ENCODE results near the gene RAB9B.

DNA sequence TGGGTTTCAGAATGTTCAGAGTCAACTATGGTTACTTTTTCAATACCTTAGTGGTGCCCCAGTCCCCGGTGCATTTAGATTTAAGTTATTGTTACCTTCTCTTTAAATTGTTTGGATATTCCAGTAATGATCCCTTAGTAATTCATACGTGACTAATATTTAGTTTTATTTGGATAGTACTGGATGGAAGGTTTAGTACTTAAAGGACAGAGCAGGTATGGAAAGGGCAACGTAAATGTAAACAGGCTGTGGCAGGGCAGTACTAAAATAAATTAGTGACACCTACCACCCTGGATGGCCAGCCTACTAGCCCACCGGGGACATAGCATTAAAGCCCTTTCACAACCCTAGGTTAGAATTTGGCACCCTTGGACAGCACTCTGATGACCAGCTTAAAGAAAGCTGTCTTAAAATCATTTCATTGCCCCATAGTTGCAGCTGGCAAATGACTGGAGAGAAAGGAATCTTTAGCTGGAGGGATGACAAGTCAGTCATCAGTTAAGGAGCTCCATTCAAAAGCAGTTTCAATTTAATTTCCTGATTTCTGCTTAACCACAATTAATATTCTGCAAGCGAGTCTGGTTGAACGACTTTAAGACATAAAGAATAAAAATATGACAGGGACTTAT, 39.0 kb downstream of the RAB9B start:
- TF ChIP-seq CTCF (IDR thresholded peaks at IDR 0.05) (no peak), SIN3A (IDR thresholded peaks at IDR 0.05; ENCODE audit: borderline replicate concordance, insufficient read depth, low read depth, low read length) (no peak)
